ENCODE results near the gene TOR4A.
"Not testable (repeated sequence)": the region's sequence is repeated elsewhere in the genome, so short reads cannot be mapped to it uniquely, and the experiment has no call there.

Gene TOR4A

DNA sequence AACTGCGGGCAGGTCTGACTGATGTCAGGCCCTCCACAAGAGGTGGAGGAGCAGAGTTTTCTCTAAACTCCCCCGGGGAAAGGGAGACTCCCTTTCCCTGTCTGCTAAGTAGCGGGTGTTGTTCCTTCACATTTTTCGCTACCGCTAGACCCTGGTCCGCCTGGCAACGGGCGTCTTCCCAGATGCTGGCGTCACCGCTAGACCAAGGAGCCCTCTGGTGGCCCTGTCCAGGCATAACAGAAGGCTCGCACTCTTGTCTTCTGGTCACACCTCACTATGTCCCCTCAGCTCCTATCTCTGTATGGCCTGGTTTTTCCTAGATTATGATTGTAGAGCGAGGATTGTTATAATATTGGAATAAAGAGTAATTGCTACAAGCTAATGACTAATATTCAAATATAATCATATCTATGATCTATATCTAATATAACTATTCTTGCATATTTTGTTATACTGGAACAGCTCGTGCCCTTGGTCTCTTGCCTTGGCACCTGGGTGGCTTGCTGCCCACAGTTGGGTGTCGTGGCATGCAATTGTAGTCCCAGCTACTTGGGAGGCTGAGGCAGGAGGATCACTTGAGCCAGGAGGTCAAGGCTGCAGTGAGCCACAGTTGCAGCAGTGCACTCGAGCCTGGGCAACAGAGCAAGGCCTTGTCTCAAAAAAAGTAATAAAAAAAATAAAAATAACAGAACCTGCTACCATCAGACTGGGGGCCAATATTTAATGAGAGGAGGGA lies 15.2 kb upstream of the TOR4A start:
- peak; percentile 49 for DNase-seq (ENCODE audit: low read depth)
- TF ChIP-seq, protein P1, sequence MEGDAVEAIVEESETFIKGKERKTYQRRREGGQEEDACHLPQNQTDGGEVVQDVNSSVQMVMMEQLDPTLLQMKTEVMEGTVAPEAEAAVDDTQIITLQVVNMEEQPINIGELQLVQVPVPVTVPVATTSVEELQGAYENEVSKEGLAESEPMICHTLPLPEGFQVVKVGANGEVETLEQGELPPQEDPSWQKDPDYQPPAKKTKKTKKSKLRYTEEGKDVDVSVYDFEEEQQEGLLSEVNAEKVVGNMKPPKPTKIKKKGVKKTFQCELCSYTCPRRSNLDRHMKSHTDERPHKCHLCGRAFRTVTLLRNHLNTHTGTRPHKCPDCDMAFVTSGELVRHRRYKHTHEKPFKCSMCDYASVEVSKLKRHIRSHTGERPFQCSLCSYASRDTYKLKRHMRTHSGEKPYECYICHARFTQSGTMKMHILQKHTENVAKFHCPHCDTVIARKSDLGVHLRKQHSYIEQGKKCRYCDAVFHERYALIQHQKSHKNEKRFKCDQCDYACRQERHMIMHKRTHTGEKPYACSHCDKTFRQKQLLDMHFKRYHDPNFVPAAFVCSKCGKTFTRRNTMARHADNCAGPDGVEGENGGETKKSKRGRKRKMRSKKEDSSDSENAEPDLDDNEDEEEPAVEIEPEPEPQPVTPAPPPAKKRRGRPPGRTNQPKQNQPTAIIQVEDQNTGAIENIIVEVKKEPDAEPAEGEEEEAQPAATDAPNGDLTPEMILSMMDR (conservative IDR thresholded peaks at IDR 0.05; ENCODE audit: low read length) = peak; percentile 42
- not testable (repeated sequence) for H3K4me3 ChIP-seq (ENCODE audit: low read length)

DNA sequence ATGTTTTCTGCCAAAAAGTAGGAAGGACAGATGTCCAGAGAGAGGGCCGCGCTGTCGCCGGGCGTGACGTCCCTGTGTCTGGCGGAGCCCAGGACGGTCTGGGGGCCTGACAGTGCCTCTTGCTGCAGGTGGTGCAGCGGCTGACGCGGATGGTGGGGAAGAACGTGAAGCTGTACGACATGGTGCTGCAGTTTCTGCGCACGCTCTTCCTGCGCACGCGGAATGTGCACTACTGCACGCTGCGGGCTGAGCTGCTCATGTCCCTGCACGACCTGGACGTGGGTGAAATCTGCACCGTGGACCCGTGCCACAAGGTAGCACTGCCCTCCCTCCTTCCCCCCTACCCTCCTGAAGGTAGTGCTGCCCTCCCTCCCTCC lies 14.6 kb upstream of the TOR4A start:
- H3K4me3 ChIP-seq (ENCODE audit: low read length) = no peak overlapping the region
- TF ChIP-seq, protein P1 (conservative IDR thresholded peaks at IDR 0.05; ENCODE audit: low read length) = no peak
- DNase-seq (ENCODE audit: low read depth) = no peak

DNA sequence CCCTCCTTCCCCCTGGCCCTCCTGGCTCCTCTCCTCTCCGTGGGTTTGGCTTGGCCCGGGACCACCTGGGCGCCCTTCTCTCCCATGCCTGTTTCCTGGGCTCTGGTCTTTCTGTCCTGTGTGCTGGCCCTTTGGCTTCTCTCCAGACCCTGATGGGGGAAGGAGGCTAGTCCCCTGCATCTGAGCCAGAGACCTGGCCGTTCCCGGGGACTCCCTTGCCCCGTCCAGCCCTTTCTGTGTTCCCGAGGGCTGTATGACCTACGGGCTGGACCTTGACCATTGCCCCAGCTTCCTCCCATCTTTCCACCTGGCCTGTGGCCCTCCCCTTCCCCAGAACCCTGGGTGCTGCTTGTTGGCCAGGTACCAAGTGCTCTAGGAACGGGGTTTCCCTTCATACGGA lies 14.0 kb upstream of the TOR4A start:
- H3K4me3 ChIP-seq (ENCODE audit: low read length) = no peak overlapping the region
- TF ChIP-seq, protein P1 (conservative IDR thresholded peaks at IDR 0.05; ENCODE audit: low read length) = no peak
- DNase-seq (ENCODE audit: low read depth) = no peak

DNA sequence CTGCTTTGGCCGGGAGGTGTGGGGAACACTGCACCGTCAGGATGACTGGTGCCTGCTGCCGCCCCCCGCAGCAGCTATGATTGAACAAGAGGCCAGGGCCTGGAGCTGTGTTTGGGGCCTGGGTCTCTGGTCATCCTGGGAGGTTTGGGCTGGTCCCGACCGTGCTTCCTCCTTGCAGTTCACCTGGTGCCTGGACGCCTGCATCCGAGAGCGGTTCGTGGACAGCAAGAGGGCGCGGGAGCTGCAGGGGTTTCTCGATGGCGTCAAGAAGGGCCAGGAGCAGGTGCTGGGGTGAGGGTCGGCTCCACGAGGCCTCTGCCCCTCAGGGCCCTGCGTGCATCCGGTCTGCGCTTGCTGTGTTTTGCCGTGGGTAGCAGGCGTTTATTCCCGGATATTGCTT lies 13.5 kb upstream of the TOR4A start:
- TF ChIP-seq, protein P1 (conservative IDR thresholded peaks at IDR 0.05; ENCODE audit: low read length) = no peak

DNA sequence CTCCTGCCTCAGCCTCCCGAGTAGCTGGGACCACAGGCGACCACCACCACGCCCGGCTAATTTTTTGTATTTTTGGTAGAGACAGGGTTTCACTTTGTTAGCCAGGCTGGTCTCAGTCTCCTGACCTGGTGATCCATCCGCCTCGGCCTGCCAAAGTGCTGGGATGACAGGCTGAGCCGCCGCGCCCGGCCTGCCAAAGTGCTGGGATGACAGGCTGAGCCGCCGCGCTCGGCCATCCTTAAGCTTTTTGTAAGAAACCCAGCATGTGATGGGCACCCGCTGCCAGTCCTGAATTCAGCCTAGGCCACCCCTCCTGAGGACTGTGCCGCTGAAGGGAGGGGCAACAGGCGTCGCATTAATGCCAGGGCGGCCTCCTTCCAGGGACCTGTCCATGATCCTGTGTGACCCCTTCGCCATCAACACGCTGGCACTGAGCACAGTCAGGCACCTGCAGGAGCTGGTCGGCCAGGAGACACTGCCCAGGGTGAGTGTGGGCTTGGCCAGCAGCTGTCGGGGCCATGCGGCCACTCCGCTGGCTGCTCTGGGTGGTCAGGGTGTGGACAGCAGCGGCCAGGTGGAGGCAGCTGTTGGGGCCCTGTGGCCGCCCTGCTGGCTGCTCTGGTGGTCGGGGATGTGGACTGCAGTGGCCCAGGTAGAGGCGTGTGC lies 11.9 kb upstream of the TOR4A start:
- no peak for DNase-seq (ENCODE audit: low read depth)
- no peak overlapping the region for H3K4me3 ChIP-seq (ENCODE audit: low read length)
- TF ChIP-seq, protein P1 (conservative IDR thresholded peaks at IDR 0.05; ENCODE audit: low read length) = no peak

More for the DNA sequence above, 13.5 kb upstream of the TOR4A start:
- DNase-seq (ENCODE audit: low read depth) = no peak
- H3K4me3 ChIP-seq (ENCODE audit: low read length) = no peak overlapping the region

DNA sequence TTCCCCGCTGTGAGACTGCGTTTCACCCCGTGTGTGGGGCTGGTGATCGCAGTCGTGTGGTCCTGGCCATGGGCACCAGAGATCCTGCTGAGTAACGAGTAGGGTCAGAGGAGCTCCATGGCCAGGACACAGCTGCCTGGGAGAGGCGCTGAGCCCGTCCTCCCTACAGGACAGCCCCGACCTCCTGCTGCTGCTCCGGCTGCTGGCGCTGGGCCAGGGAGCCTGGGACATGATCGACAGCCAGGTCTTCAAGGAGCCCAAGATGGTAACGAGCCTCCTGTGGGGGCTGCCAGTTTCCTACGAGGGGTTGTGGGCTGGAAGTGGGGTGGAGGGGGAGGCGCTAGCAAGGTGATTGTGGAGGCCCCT lies 11.4 kb upstream of the TOR4A start:
- DNase-seq (ENCODE audit: low read depth) = no peak
- no peak overlapping the region for H3K4me3 ChIP-seq (ENCODE audit: low read length)
- TF ChIP-seq, protein P1 (conservative IDR thresholded peaks at IDR 0.05; ENCODE audit: low read length) = no peak
